HepG2 (cell line): ENCODE measurements around the gene PPP1CA. TPM values are rescaled to one million over a fixed set of nuclear protein-coding genes. Genes with fewer than 3 reads are reported as not detected.
A peak's percentile ranks its signal among the peaks of the same experiment; 100 is the strongest.

Source experiments
- ATAC-seq: fragments of 200-7000 bp; cut with Tn5 transposase; 3 replicates; pipeline ENCODE4 v1.9.1; 2020; ENCODE audit warnings: mild to moderate bottlenecking, moderate library complexity
- BruUV-seq: library from RNA; stranded (reverse); fragments of 400-500 nt; replicated peaks from 2 replicates; lab custom pipeline; 2021; lab: Mats Ljungman, UMichigan
- CTCF ChIA-PET: fragments of 300-600 bp; formaldehyde crosslinking; extraction: SDS; loops from one replicate; lab custom pipeline; 2021; ENCODE audit warnings: low total read pairs, inconsistent platforms, low intra/inter-chr PET ratio; lab: Yijun Ruan, JAX
- POLR2A ChIA-PET: fragments of 350-600 bp; sonication (Branson Sonifier 250); formaldehyde crosslinking; loops from one replicate; lab custom pipeline; 2020; ENCODE audit warnings: antibody characterized with exemption, inconsistent platforms; lab: Yijun Ruan, JAX
- DNase-seq: peaks from one replicate; pipeline ENCODE4 v3.0.0-alpha.2; 2015; ENCODE audit warnings: low spot score
- FAIRE-seq: peaks from 3 replicates; lab custom pipeline; 2011; peaks lifted over from hg19 to GRCh38; lab: Jason Lieb, UNC
- H2AFZ ChIP-seq: one replicate; pipeline ENCODE4 v1.6.1; 2011; ENCODE audit warnings: low read length, inconsistent platforms
- H3K27ac ChIP-seq: fragments of 300-600 bp; 3 replicates; pipeline ENCODE4 v1.8.0; 2011; ENCODE audit warnings: mixed run types, mild to moderate bottlenecking, mixed read lengths, low read length, inconsistent platforms; ENCODE audit not compliant: insufficient read depth; ENCODE audit errors: extremely low read length
- H3K27me3 ChIP-seq, 2 experiments: fragments of 200-600 bp in 1 of 2; 2 replicates in 1 of 2; 3 replicates in 1 of 2; pipeline versions ENCODE4 v1.6.0 to v1.8.0; 2011; ENCODE audit warnings: low read length in 2 of 2, mild to moderate bottlenecking in 2 of 2, moderate library complexity in 2 of 2, inconsistent platforms in 1 of 2; ENCODE audit not compliant: insufficient read depth in 2 of 2, control insufficient read depth in 1 of 2
- H3K36me3 ChIP-seq, 2 experiments: fragments of 200-600 bp in 1 of 2; replicated peaks in 1 of 2; 2 replicates in 1 of 2; 3 replicates in 1 of 2; pipeline versions ENCODE4 v1.5.1 to v1.8.0; 2011; ENCODE audit warnings: low read length in 2 of 2, inconsistent platforms in 1 of 2; ENCODE audit not compliant: insufficient read depth in 2 of 2, control insufficient read depth in 1 of 2
- H3K4me1 ChIP-seq: 2 replicates; pipeline ENCODE4 v1.5.1; 2012; ENCODE audit warnings: low read length, inconsistent platforms; ENCODE audit not compliant: insufficient read depth
- H3K4me2 ChIP-seq: 2 replicates; pipeline ENCODE4 v1.6.0; 2011; ENCODE audit warnings: low read depth, low read length, inconsistent platforms
- H3K4me3 ChIP-seq, 3 experiments: fragments of 200-600 bp in 1 of 3; sonication (generic), shearing (Covaris generic) in 1 of 3; replicated peaks in 1 of 3; 2 replicates each; pipeline ENCODE4 v1.5.1; 2011 to 2016; ENCODE audit warnings: low read length in 3 of 3, inconsistent platforms in 2 of 3, low read depth in 2 of 3, mild to moderate bottlenecking in 2 of 3, control low read depth in 1 of 3, mixed read lengths in 1 of 3; ENCODE audit not compliant: insufficient read depth in 1 of 3
- H3K79me2 ChIP-seq: one replicate; pipeline ENCODE4 v1.6.1; 2011; ENCODE audit warnings: low read length, inconsistent platforms; ENCODE audit not compliant: insufficient read depth
- H3K9ac ChIP-seq: 2 replicates; pipeline ENCODE4 v1.6.0; 2011; ENCODE audit warnings: mild to moderate bottlenecking, low read depth, low read length, inconsistent platforms; ENCODE audit not compliant: insufficient read depth
- H3K9me3 ChIP-seq: 2 replicates; pipeline ENCODE4 v1.5.1; 2012; ENCODE audit warnings: mild to moderate bottlenecking, low read length
- H4K20me1 ChIP-seq: 2 replicates; pipeline ENCODE4 v1.6.0; 2011; ENCODE audit warnings: inconsistent platforms, mild to moderate bottlenecking, low read length, moderate library complexity; ENCODE audit not compliant: insufficient read depth
- EHMT2 ChIP-seq: fragments of 200-600 bp; sonication (generic); IDR thresholded peaks from 2 replicates; pipeline ENCODE4 v1.7.0; 2017; ENCODE audit warnings: antibody characterized with exemption, low read depth, low read length, borderline replicate concordance
- HMG20A ChIP-seq: IDR thresholded peaks from 2 replicates; pipeline ENCODE4 v1.6.1; 2016; ENCODE audit warnings: borderline replicate concordance
- KAT8 ChIP-seq: IDR thresholded peaks from 2 replicates; pipeline ENCODE4 v1.6.1; 2016; ENCODE audit warnings: missing genetic modification reagents, missing compliant biosample characterization
- PATZ1 ChIP-seq: sonication (generic); formaldehyde crosslinking; IDR thresholded peaks from 2 replicates; pipeline ENCODE4 v1.4.0; 2020; ENCODE audit warnings: missing genetic modification reagents
- RARG ChIP-seq: sonication (generic); formaldehyde crosslinking; IDR thresholded peaks from 2 replicates; pipeline ENCODE4 v1.4.0; 2020; ENCODE audit warnings: low read depth, mild to moderate bottlenecking, missing genetic modification reagents
- RFX1 ChIP-seq: fragments of 450-650 bp; IDR thresholded peaks from 2 replicates; pipeline ENCODE4 v1.6.1; 2017
- TGIF2 ChIP-seq: IDR thresholded peaks from 2 replicates; pipeline ENCODE4 v1.6.1; 2016; ENCODE audit warnings: control low read depth, missing compliant biosample characterization
- ZMYM4 ChIP-seq: sonication (generic); formaldehyde crosslinking; IDR thresholded peaks from 2 replicates; pipeline ENCODE4 v1.8.1; 2023; ENCODE audit warnings: mild to moderate bottlenecking, missing genetic modification reagents
- ZNF263 ChIP-seq: sonication (generic); formaldehyde crosslinking; IDR thresholded peaks from 2 replicates; pipeline ENCODE4 v1.4.0; 2020; ENCODE audit warnings: missing genetic modification reagents
- ZNF75D ChIP-seq: sonication (generic); formaldehyde crosslinking; IDR thresholded peaks from 2 replicates; pipeline ENCODE4 v1.8.1; 2023; ENCODE audit warnings: missing genetic modification reagents, mild to moderate bottlenecking, borderline replicate concordance
- WGBS: methylation state at CpG from one replicate; pipeline ENCODE4 v1.1.6; 2017; ENCODE audit warnings: low lambda C conversion rate; 5-methylcytosine and 5-hydroxymethylcytosine counted together
- in situ Hi-C: cut with HindIII; loops from 2 replicates; pipeline ENCODE4 v1.10.0; 2017; ENCODE audit warnings: low pct_unique_long_range_greater_than_20kb; ENCODE audit not compliant: extremely low pct_ligation_motif_present
- intact Hi-C: fragments of 100-400 bp; cut with micrococcal nuclease; formaldehyde crosslinking; loops from one replicate; pipeline ENCODE4 v1.10.0; 2022; ENCODE audit not compliant: unreplicated experiment
- polyA plus RNA-seq, 8 experiments: library from polyadenylated mRNA; depleted of rRNA in 3 of 8; stranded (reverse) in 7 of 8; unstranded in 1 of 8; fragments of >200 nt; fragmentation: Illumina TruSeq in 4 of 8; extraction: Trizol in 4 of 8; gene quantifications; 2 replicates each; pipeline versions ENCODE4 v1.2.1 to v1.2.3, GENCODE V29; 2011 to 2016; ENCODE audit warnings: low read depth in 4 of 8, missing spikeins in 1 of 8, mixed read lengths in 1 of 8; ENCODE audit not compliant: insufficient read depth in 1 of 8
- total RNA-seq, 5 experiments: library from RNA; depleted of rRNA; stranded (reverse); fragments of >200 nt; fragmentation: Illumina TruSeq; extraction: Trizol; gene quantifications; 2 replicates each; pipeline ENCODE4 v1.2.3, GENCODE V29; 2016; ENCODE audit warnings: low read depth in 1 of 5

Gene PPP1CA
- total and polyA plus RNA-seq, 2 of the 13 experiments (the other 11 are each of a cell fraction or from before 2014, with no cell fraction given) = 149 to 170 TPM

GRCh38 chr11:67415501-67416304 is 14.0 kb upstream of the PPP1CA start, which contains the start of gene CARNS1:
TSS of gene CARNS1 (plus strand) at chr11:67415678. CDS start at chr11:67416200, 522 bp downstream.
- no TSS peak for BruUV-seq
- no peak for DNase-seq
- peak within 1 kb of the TSS; percentile 64; the same call in 1 of the 2 replicates for H3K4me2 ChIP-seq
- TF ChIP-seq ZMYM4 (CRISPR knock-in tag) (no peak), HMG20A (CRISPR knock-in tag) (no peak), RFX1 (no peak), KAT8 (no peak), EHMT2 (no peak)
- peaks cover 11 to 74% of the 10 kb centered on the region in 2 experiments; a peak in 4 of 5 replicates for H3K27me3 ChIP-seq
- intact Hi-C loops = no loop called here
- in situ Hi-C loops = no loop called here
- no peak for FAIRE-seq
- no peak within 1 kb of the TSS; a peak in 1 of 6 replicates for H3K4me3 ChIP-seq
- no peaks in the 10 kb centered on the region for H3K79me2 ChIP-seq
- no peaks in the 10 kb centered on the region for H3K9me3 ChIP-seq
- CTCF ChIA-PET = no interaction called here
- peaks cover 70% of the 10 kb centered on the region for H3K4me1 ChIP-seq
- ATAC-seq = no peak
- no peaks in the 10 kb centered on the region for H4K20me1 ChIP-seq
- POLR2A ChIA-PET = interaction anchor here (0.6 kb wide), 1 partner anchor 792 kb away, joined by 3 read pairs; no protein-coding TSS in a partner anchor
- 22% methylated on average over 5 of the region's 67 CpGs for WGBS
- H3K9ac ChIP-seq = no peak within 1 kb of the TSS
- H3K27ac ChIP-seq = no peak within 1 kb of the TSS
- H3K36me3 ChIP-seq = no peaks in the 10 kb centered on the region
- H2AFZ ChIP-seq = no peak within 1 kb of the TSS

- no peak for FAIRE-seq
- intact Hi-C loops = no loop called here
- H3K4me3 ChIP-seq = no peak overlapping the region
- H3K9ac ChIP-seq = no peak overlapping the region
- DNase-seq = no peak
- WGBS = 10% methylated on average over 2 of the region's 2 CpGs
- H3K36me3 ChIP-seq = no peaks in the 10 kb centered on the region
- ChIA-PET POLR2A (interaction anchor here (1.2 to 1.3 kb wide), 2 partner anchors 12 to 14 kb away, joined by 3 to 4 read pairs; partner anchors contain the start of genes PPP1CA and RPS6KB2), CTCF (no interaction called here)
- H3K79me2 ChIP-seq = no peaks in the 10 kb centered on the region
- no peaks in the 10 kb centered on the region for H4K20me1 ChIP-seq
- H3K4me1 ChIP-seq = peaks cover 68% of the 10 kb centered on the region
- no TSS peak for BruUV-seq
- peaks cover 10 to 65% of the 10 kb centered on the region in 2 experiments; a peak in 4 of 5 replicates for H3K27me3 ChIP-seq
- no peak overlapping the region for H3K27ac ChIP-seq
- peak; percentile 17 for ATAC-seq
- no peaks in the 10 kb centered on the region for H3K9me3 ChIP-seq
- in situ Hi-C loops = no loop called here
- no peak overlapping the region for H3K4me2 ChIP-seq
- TF ChIP-seq ZNF263 (CRISPR knock-in tag) (0 out of 2 replicates have a peak, but pooled peaks have one; percentile 18), PATZ1 (CRISPR knock-in tag) (0 out of 2 replicates have a peak, but pooled peaks have one; percentile 24), RARG (no peak), TGIF2 (CRISPR knock-in tag) (no peak), ZNF75D (CRISPR knock-in tag) (no peak)
- no peak overlapping the region for H2AFZ ChIP-seq
Observed at GRCh38 chr11:67413266-67413849, 11.7 kb upstream of the PPP1CA start.
